GM19351 (cell line): ENCODE data around the gene SCIN.

Experiments used
- ATAC-seq: cut with Tn5 transposase; IDR thresholded peaks from one replicate; pipeline ENCODE4 v1.9.1; 2021; ENCODE audit warnings: mild to moderate bottlenecking, moderate library complexity; ENCODE audit not compliant: unreplicated experiment

Gene SCIN

GRCh38 chr7:12567015-12567414 lies 3.5 kb upstream of the SCIN start:
- peak; percentile 84 for ATAC-seq

DNA sequence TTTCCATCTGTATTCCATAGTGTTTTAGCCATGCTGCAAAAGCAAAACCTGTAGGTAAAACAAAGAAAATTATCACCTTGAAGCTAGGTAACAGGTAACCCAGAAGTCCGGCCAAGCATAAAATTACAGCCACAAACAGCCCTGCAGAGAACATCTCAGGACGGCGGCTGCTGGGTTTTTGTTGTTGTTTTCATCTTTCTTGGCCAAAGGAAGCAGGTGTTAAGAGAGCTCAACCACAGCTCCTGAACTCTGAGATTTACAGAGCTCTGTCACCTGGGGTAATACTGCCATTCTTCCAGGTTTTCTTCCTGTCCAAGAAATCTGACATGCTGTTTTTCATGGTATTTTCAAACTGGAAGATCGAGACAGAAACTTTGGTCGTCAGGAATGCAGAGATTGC lies 847 bp upstream of the SCIN start:
- peak; percentile 41 for ATAC-seq

DNA sequence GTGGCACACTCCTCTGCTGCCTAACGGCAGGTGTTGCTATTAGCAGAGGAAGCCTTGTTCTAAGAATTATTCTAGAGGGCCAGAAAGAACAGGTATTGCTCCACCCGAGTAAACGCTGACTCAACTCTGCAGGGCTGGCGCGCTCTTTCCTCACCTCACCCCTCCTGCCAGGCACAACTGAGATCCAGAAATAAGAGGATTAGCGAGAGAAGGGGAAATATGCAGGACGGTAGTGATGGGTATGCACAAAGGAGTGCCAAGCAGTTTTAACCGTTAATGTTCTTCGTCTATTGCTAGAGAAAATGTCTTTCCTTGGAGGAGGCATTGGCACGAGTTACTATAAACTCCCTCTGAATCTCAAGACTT lies 369 bp upstream of the SCIN start:
- no peak for ATAC-seq

GRCh38 chr7:12571691-12572090 lies 1.2 kb downstream of the SCIN start:
- no peak for ATAC-seq

- ATAC-seq = no peak
Observed at GRCh38 chr7:12572941-12573575, 2.5 kb downstream of the SCIN start.

DNA sequence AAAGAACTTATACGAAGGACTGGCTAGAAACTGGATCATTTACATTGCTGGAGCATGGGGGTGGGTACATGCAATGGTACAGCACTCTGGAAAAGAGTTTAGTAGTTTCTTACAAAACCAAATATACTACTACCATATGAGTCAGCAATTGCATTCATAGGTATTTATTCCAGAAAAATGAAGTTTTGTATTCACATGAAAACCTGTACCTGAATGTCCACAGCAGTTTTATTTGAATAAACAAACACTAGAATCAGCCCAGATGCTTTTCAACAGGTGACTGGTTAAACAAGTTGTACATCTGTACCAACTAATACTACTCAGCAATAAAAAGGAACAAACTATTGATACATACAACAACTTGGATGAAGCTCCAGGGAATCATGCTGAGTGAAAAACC lies 3.4 kb downstream of the SCIN start:
- ATAC-seq = no peak

- peak; percentile 96 for ATAC-seq
Observed at GRCh38 chr7:12578930-12579640, 8.6 kb downstream of the SCIN start.

GRCh38 chr7:12581897-12582296 lies 11.4 kb downstream of the SCIN start:
- ATAC-seq = no peak

GRCh38 chr7:12582362-12582761 lies 11.8 kb downstream of the SCIN start:
- no peak for ATAC-seq

- ATAC-seq = no peak
Observed at GRCh38 chr7:12583176-12583575, 12.7 kb downstream of the SCIN start.

GRCh38 chr7:12583922-12584321 lies 13.4 kb downstream of the SCIN start:
- no peak for ATAC-seq

DNA sequence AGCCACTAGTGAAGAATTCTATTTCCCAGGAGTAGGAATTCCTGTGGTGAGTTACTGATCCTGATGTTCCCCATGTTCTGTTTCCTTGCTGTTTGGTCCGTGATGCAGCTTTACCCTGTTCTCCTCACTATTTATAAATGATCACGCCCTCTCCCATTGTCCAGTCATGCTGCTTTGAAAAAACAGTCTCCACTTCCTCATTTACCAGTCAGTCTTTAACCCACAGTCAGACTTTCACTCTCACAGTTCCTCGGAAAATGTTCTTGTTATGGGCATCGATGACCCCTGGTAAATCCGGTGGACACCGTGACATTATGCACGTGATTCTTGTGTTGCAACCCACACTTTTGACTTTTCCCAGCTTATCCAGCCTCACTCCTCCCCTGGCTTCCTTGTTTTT lies 14.4 kb downstream of the SCIN start:
- peak; percentile 99 for ATAC-seq

- no peak for ATAC-seq
Observed at GRCh38 chr7:12586271-12586670, 15.8 kb downstream of the SCIN start.

- ATAC-seq = no peak
Observed at GRCh38 chr7:12588259-12588904, 17.9 kb downstream of the SCIN start.

GRCh38 chr7:12590559-12590958 lies 20.0 kb downstream of the SCIN start:
- no peak for ATAC-seq

- no peak for ATAC-seq
Observed at GRCh38 chr7:12594122-12594897, 23.8 kb downstream of the SCIN start.

GRCh38 chr7:12595148-12595547 lies 24.6 kb downstream of the SCIN start:
- no peak for ATAC-seq

DNA sequence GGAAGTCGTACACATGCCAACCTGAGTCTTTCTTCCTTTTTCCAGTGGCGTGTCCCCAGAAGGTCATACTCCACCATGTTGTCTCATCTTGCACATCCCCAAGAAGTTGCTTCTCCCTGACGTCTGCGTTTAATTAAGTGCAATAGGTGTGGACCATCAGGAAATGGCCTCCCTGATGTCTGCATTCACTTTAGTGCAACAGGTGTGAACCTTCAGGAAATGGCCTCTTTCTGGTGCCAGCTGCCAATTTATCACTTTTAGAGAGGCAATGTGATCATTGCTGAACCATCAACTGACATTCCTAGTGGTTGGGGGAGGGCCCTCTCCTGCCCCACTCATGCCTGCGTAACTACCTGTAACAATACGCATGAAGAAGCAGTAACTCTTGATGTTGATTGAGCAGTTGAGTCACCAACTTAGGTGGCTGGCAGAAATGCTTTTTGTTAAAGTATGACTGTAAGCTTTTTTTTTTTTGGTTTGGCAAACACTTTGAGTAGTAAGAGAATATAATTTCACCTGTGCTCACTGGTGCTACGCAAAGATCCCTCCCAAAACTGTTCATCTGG lies 25.8 kb downstream of the SCIN start:
- ATAC-seq = no peak

- peak; percentile 98 for ATAC-seq
Observed at GRCh38 chr7:12601302-12601869, 30.9 kb downstream of the SCIN start.

GRCh38 chr7:12607134-12607533 lies 36.6 kb downstream of the SCIN start:
- ATAC-seq = peak; percentile 89

DNA sequence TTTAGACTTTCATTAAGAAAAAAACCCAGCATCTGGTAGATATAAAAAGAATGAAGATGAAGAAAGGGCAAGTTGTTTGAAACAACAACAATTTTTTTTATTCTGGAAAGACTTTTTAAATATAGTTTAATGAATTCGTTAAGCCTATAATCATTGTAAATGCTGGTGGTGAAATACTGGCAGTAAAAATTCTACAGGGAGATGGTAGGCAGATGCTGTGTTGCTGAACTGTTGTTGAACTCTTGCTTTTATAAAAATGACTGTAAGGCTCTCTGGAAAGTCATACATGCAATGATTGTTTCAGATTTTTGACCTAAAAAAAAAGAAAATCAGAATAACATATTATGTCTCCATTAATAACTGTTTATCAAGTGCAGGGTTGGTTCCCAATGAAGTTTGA lies 39.0 kb downstream of the SCIN start:
- ATAC-seq = no peak
